ENCODE results near the gene SAP30.

DNA sequence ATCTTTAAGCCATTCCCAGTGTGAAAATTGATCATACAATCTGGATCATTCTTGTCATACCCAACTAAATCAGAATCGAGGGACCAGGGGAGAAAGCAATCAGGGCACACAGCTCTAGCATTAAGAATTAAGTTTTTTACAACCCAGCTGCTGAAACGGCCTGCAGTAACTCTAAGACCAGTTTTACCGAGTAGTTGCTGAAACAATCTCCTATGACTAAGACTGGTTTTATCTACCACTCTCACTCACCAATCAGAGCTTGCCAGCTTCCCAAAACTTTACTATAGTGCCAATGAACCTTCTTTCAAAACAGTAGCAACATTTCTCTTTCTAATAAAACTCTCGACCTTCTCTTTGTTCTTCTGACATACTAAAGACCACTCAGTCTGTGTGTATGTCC lies 2.8 kb upstream of the SAP30 start:
- TF ChIP-seq, protein P1, sequence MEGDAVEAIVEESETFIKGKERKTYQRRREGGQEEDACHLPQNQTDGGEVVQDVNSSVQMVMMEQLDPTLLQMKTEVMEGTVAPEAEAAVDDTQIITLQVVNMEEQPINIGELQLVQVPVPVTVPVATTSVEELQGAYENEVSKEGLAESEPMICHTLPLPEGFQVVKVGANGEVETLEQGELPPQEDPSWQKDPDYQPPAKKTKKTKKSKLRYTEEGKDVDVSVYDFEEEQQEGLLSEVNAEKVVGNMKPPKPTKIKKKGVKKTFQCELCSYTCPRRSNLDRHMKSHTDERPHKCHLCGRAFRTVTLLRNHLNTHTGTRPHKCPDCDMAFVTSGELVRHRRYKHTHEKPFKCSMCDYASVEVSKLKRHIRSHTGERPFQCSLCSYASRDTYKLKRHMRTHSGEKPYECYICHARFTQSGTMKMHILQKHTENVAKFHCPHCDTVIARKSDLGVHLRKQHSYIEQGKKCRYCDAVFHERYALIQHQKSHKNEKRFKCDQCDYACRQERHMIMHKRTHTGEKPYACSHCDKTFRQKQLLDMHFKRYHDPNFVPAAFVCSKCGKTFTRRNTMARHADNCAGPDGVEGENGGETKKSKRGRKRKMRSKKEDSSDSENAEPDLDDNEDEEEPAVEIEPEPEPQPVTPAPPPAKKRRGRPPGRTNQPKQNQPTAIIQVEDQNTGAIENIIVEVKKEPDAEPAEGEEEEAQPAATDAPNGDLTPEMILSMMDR (IDR thresholded peaks at IDR 0.05 in 2 of 3, conservative IDR thresholded peaks at IDR 0.05 in 1 of 3; ENCODE audit: borderline replicate concordance in 1 of 3, insufficient read depth in 1 of 3, low read depth in 2 of 3, low read length in 2 of 3) = no peak
- no peak for TF ChIP-seq POLR2AphosphoS5 (IDR thresholded peaks at IDR 0.05; ENCODE audit: low read depth, low read length)
- no peak for TF ChIP-seq SIN3A (IDR thresholded peaks at IDR 0.05; ENCODE audit: low read depth)

Data from HCT116 (cell line).